Keratinocyte (primary cell): Measurements from ENCODE around the gene WDR46. TPM values are rescaled to one million over a fixed set of nuclear protein-coding genes. Genes with fewer than 3 reads are reported as not detected.

Source experiments
- DNase-seq: peaks from one replicate; pipeline ENCODE4 v3.0.0-alpha.2; 2011; ENCODE audit warnings: low read depth, missing footprints, low spot score
- FAIRE-seq: peaks from 2 replicates; lab custom pipeline; 2011; peaks lifted over from hg19 to GRCh38; lab: Jason Lieb, UNC
- H2AFZ ChIP-seq: 2 replicates; pipeline ENCODE4 v1.6.0; 2012; ENCODE audit warnings: low read length, control low read depth, inconsistent platforms; ENCODE audit not compliant: control insufficient read depth
- H3K27ac ChIP-seq: 2 replicates; pipeline ENCODE4 v1.5.1; 2011; ENCODE audit warnings: low read length; ENCODE audit not compliant: control insufficient read depth, insufficient read depth
- H3K27me3 ChIP-seq: 3 replicates; pipeline ENCODE4 v1.6.0; 2011; ENCODE audit warnings: low read length; ENCODE audit not compliant: control insufficient read depth, insufficient read depth; ENCODE audit errors: extremely low read depth
- H3K36me3 ChIP-seq, 2 experiments: 2 replicates in 1 of 2; 3 replicates in 1 of 2; pipeline ENCODE4 v1.5.1; 2011; ENCODE audit warnings: low read length in 2 of 2, mild to moderate bottlenecking in 1 of 2; ENCODE audit not compliant: control insufficient read depth in 2 of 2, insufficient read depth in 2 of 2; ENCODE audit errors: extremely low read depth in 1 of 2
- H3K4me1 ChIP-seq: 3 replicates; pipeline ENCODE4 v1.5.1; 2011; ENCODE audit warnings: low read length; ENCODE audit not compliant: control insufficient read depth, insufficient read depth; ENCODE audit errors: extremely low read depth
- H3K4me2 ChIP-seq: 3 replicates; pipeline ENCODE4 v1.6.0; 2011; ENCODE audit warnings: low read depth, low read length; ENCODE audit not compliant: control insufficient read depth, insufficient read depth; ENCODE audit errors: extremely low read depth
- H3K4me3 ChIP-seq, 3 experiments: fragments of 200-600 bp in 1 of 3; sonication (generic) in 1 of 3; 2 replicates in 2 of 3; 3 replicates in 1 of 3; pipeline ENCODE4 v1.5.1; 2011 to 2016; ENCODE audit warnings: low read length in 3 of 3, mild to moderate bottlenecking in 3 of 3, control low read depth in 2 of 3, inconsistent platforms in 1 of 3, low read depth in 1 of 3, mixed read lengths in 1 of 3, mixed run types in 1 of 3, moderate library complexity in 1 of 3; ENCODE audit not compliant: control insufficient read depth in 2 of 3, insufficient read depth in 2 of 3; ENCODE audit errors: extremely low read depth in 1 of 3
- H3K79me2 ChIP-seq: 2 replicates; pipeline ENCODE4 v1.6.0; 2012; ENCODE audit warnings: low read length; ENCODE audit not compliant: control insufficient read depth, insufficient read depth
- H3K9ac ChIP-seq: 3 replicates; pipeline ENCODE4 v1.6.0; 2011; ENCODE audit warnings: low read length; ENCODE audit not compliant: control insufficient read depth, insufficient read depth; ENCODE audit errors: extremely low read depth
- H3K9me1 ChIP-seq: 3 replicates; pipeline ENCODE4 v1.6.0; 2011; ENCODE audit warnings: low read length; ENCODE audit not compliant: control insufficient read depth, insufficient read depth; ENCODE audit errors: extremely low read depth
- H3K9me3 ChIP-seq: 2 replicates; pipeline ENCODE4 v1.5.1; 2012; ENCODE audit warnings: low read depth, low read length; ENCODE audit not compliant: control insufficient read depth
- H4K20me1 ChIP-seq: 3 replicates; pipeline ENCODE4 v1.6.0; 2011; ENCODE audit warnings: low read length; ENCODE audit not compliant: control insufficient read depth, insufficient read depth; ENCODE audit errors: extremely low read depth
- CTCF ChIP-seq, 3 experiments: IDR thresholded peaks in 1 of 3; conservative IDR thresholded peaks in 1 of 3; optimal IDR thresholded peaks in 1 of 3; 2 replicates in 2 of 3; 3 replicates in 1 of 3; pipeline versions ENCODE3 to v1.5.1; 2011; ENCODE audit warnings: low read length in 3 of 3, mild to moderate bottlenecking in 3 of 3, moderate library complexity in 2 of 3, control low read depth in 1 of 3, inconsistent platforms in 1 of 3; ENCODE audit not compliant: insufficient read depth in 2 of 3; ENCODE audit errors: extremely low read depth in 1 of 3
- EZH2 ChIP-seq: IDR thresholded peaks from one replicate; pipeline ENCODE4 v1.6.1; 2012; ENCODE audit warnings: inconsistent platforms, mild to moderate bottlenecking, low read length, moderate library complexity
- dilution Hi-C: fragments of 300-500 bp; cut with MboI; formaldehyde crosslinking; loops from one replicate; pipeline ENCODE4 v1.7.0; 2020; ENCODE audit warnings: low sequenced_read_pairs; ENCODE audit not compliant: extremely low pct_ligation_motif_present
- polyA plus RNA-seq, 5 experiments: library from polyadenylated mRNA; depleted of rRNA in 3 of 5; stranded (reverse) in 3 of 5; stranded (forward) in 1 of 5; unstranded in 1 of 5; fragments of >200 nt; gene quantifications; 1 replicate in 1 of 5; 2 replicates in 3 of 5; 3 replicates in 1 of 5; pipeline versions ENCODE4 v1.2.1 to v1.2.3, GENCODE V29; 2011 to 2012; ENCODE audit warnings: missing spikeins in 2 of 5, low read depth in 1 of 5, low replicate concordance in 1 of 5

The WDR46 gene
- polyA plus RNA-seq, 1 donor (not counting 4 experiments of a cell fraction or from before 2014, with no cell fraction given) = 43.0 TPM

DNA sequence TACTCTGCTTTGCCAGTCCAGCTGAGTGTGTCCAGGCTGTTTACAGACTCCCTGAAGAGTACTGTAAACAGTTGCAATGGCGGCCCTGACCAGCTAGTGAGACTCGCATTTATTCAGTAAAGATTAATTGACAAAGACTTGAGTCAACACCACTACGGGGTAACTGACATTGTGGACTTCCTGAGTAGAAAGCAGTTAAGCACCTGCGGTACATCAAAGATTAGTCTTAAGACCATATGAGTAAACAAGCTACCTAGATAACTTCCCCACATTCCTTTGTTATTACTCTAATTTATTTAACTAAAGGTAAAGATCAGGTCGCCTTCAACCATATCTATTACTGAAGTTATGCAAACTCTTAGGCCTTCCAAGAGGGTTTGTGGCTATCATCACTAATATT, 30.0 kb downstream of the WDR46 start:
- H3K9me1 ChIP-seq = no peaks in the 10 kb centered on the region
- no peak overlapping the region for H3K4me3 ChIP-seq
- dilution Hi-C loops = no loop called here
- H3K4me2 ChIP-seq = no peak overlapping the region
- no peaks in the 10 kb centered on the region for H3K79me2 ChIP-seq
- H3K4me1 ChIP-seq = peaks cover 18% of the 10 kb centered on the region
- H4K20me1 ChIP-seq = no peaks in the 10 kb centered on the region
- TF ChIP-seq CTCF (optimal IDR thresholded peaks at IDR 0.05 in 1 of 3, IDR thresholded peaks at IDR 0.05 in 1 of 3, conservative IDR thresholded peaks at IDR 0.05 in 1 of 3; ENCODE audit: extremely low read depth in 1 of 3, insufficient read depth in 2 of 3, low read length in 3 of 3) = no peak
- TF ChIP-seq EZH2 = no peak
- no peak overlapping the region for H3K9ac ChIP-seq
- no peaks in the 10 kb centered on the region for H3K9me3 ChIP-seq
- H2AFZ ChIP-seq = no peak overlapping the region
- no peaks in the 10 kb centered on the region for H3K27me3 ChIP-seq
- H3K36me3 ChIP-seq = peaks cover 7 to 11% of the 10 kb centered on the region in 2 experiments
- FAIRE-seq = no peak
- DNase-seq = no peak
- H3K27ac ChIP-seq = no peak overlapping the region

DNA sequence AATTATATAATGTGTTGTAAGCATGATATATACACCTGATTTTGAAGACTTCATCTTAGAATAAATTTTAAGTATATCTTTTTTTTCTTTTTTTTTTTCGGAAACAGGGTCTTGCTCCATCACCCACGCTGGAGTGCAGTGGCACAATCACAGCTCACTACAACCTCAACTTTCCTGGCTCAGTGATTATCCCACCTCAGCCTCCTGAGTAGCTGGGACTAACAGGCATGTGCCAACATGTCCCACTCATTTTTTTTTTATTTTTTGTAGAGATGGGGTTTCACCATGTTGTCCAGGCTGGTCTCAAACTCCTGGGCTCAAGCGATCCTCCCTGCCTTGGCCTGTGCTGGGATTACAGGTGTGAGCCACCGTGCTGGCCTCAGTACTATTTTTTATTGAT, 34.4 kb downstream of the WDR46 start:
- H2AFZ ChIP-seq = no peak overlapping the region
- no peak overlapping the region for H3K4me3 ChIP-seq
- H3K36me3 ChIP-seq = peaks cover 3 to 14% of the 10 kb centered on the region in 2 experiments
- no peaks in the 10 kb centered on the region for H3K79me2 ChIP-seq
- no peaks in the 10 kb centered on the region for H3K9me3 ChIP-seq
- no peaks in the 10 kb centered on the region for H3K27me3 ChIP-seq
- TF ChIP-seq EZH2 (no peak), CTCF (optimal IDR thresholded peaks at IDR 0.05 in 1 of 3, IDR thresholded peaks at IDR 0.05 in 1 of 3, conservative IDR thresholded peaks at IDR 0.05 in 1 of 3; ENCODE audit: extremely low read depth in 1 of 3, insufficient read depth in 2 of 3, low read length in 3 of 3) (no peak)
- DNase-seq (no peak), FAIRE-seq (no peak)
- H3K9me1 ChIP-seq = no peaks in the 10 kb centered on the region
- H3K9ac ChIP-seq = no peak overlapping the region
- H3K27ac ChIP-seq = no peak overlapping the region
- no peak overlapping the region for H3K4me2 ChIP-seq
- dilution Hi-C loops = no loop called here
- no peaks in the 10 kb centered on the region for H4K20me1 ChIP-seq
- peaks cover 23% of the 10 kb centered on the region for H3K4me1 ChIP-seq
